Parietal lobe (tissue), 1 donor: ENCODE measurements around the gene DYNLL2. TPM values are rescaled to one million over a fixed set of nuclear protein-coding genes. Genes with fewer than 3 reads are reported as not detected.

Experiments used
- total RNA-seq: library from RNA; depleted of rRNA; stranded (reverse); fragments of >200 nt; gene quantifications from one replicate; pipeline ENCODE4 v1.2.3, GENCODE V29; 2014

Gene DYNLL2
- 42.9 TPM for total RNA-seq

GRCh38 chr17:58082870-58083490, at the start of gene DYNLL2:
DYNLL2 (plus strand) TSS chr17:58083419; CDS start chr17:58087091, 3,672 bp downstream.

Other genes with a start within 250 kb of the DYNLL2 start
- gene MRPS23, start 233.4 kb upstream of the DYNLL2 start, total RNA-seq: 23.5 TPM
- 14.1 TPM for gene CUEDC1, start 128.0 kb upstream of the DYNLL2 start, total RNA-seq
- gene VEZF1, start 95.2 kb upstream of the DYNLL2 start, total RNA-seq: 93.3 TPM
- gene SRSF1, start 76.2 kb upstream of the DYNLL2 start, total RNA-seq: 350 TPM
- gene OR4D1, start 65.0 kb downstream of the DYNLL2 start, total RNA-seq: not detected
- not detected for gene OR4D2, start 83.6 kb downstream of the DYNLL2 start, total RNA-seq
- not detected for gene EPX, start 109.3 kb downstream of the DYNLL2 start, total RNA-seq
- 24.4 TPM for gene MKS1, start 135.8 kb downstream of the DYNLL2 start, total RNA-seq
- not detected for gene LPO, start 155.2 kb downstream of the DYNLL2 start, total RNA-seq
- 0.94 TPM for gene MPO, start 197.5 kb downstream of the DYNLL2 start, total RNA-seq
- 91.7 TPM for gene TSPOAP1, start 245.4 kb downstream of the DYNLL2 start, total RNA-seq